Activated naive CD8-positive, alpha-beta T cell treated with anti-CD3 and anti-CD28 coated beads, Interleukin-2, amount 10 ng/mL, durations not matched to agents 7 days and 5 days (primary cell): ENCODE results near the gene FAM200A. TPM values are rescaled to one million over a fixed set of nuclear protein-coding genes. Genes with fewer than 3 reads are reported as not detected.
"Not testable (repeated sequence)": the region's sequence is repeated elsewhere in the genome, so short reads cannot be mapped to it uniquely, and the experiment has no call there.

Source experiments
- ATAC-seq: fragments of 150-1000 bp; cut with Tn5 transposase; one replicate; pipeline ENCODE4 v1.10.0; 2021; ENCODE audit warnings: low read depth, moderate library complexity
- POLR2A ChIA-PET: fragments of 350-600 bp; sonication (Branson Sonifier 250); formaldehyde crosslinking; loops from one replicate; lab custom pipeline; 2021; ENCODE audit warnings: antibody characterized with exemption; lab: Charles Lee
- DNase-seq: peaks from one replicate; pipeline ENCODE4 v3.0.0; 2021
- H3K27ac Mint-ChIP-seq: one replicate; pipeline ENCODE4 v1.8.0; 2022; ENCODE audit warnings: mild to moderate bottlenecking, mixed read lengths
- H3K27me3 Mint-ChIP-seq: one replicate; pipeline ENCODE4 v1.8.0; 2022; ENCODE audit warnings: mild to moderate bottlenecking, moderate library complexity, mixed read lengths
- H3K36me3 Mint-ChIP-seq: one replicate; pipeline ENCODE4 v1.8.0; 2021; ENCODE audit warnings: mild to moderate bottlenecking, mixed read lengths
- H3K4me1 Mint-ChIP-seq: one replicate; pipeline ENCODE4 v1.8.0; 2021; ENCODE audit warnings: mixed read lengths
- H3K4me3 Mint-ChIP-seq: one replicate; pipeline ENCODE4 v1.8.0; 2022; ENCODE audit warnings: mild to moderate bottlenecking, moderate library complexity, mixed read lengths
- H3K9me3 Mint-ChIP-seq: one replicate; pipeline ENCODE4 v1.8.0; 2021; ENCODE audit warnings: mixed read lengths
- total RNA-seq, 2 experiments: library from RNA; stranded (reverse); gene quantifications; one replicate each; pipeline ENCODE4 v1.2.3, GENCODE V29; 2021

FAM200A gene
- total RNA-seq, 2 experiments from 2014 or later = 6.9 to 7.3 TPM

- Mint-ChIP-seq H3K4me1 (peaks cover 29% of the 10 kb centered on the region), H3K27ac (peak overlapping the region; percentile 59), H3K9me3 (peaks cover 4% of the 10 kb centered on the region), H3K4me3 (peak overlapping the region; percentile 16), H3K36me3 (peaks cover 39% of the 10 kb centered on the region), H3K27me3 (no peaks in the 10 kb centered on the region)
- DNase-seq (no peak), ATAC-seq (no peak)
- POLR2A ChIA-PET = interaction anchor here (0.6 to 1.5 kb wide), 2 partner anchors 53 to 81 kb away, joined by 3 to 8 read pairs; partner anchors contain the start of gene ZNF394
Measured at GRCh38 chr7:99553039-99553438, 1.1 kb upstream of the FAM200A start.

GRCh38 chr7:99551334-99551733, 580 bp downstream of the FAM200A start:
- Mint-ChIP-seq H3K36me3 (peaks cover 41% of the 10 kb centered on the region), H3K4me1 (peaks cover 21% of the 10 kb centered on the region), H3K4me3 (peak overlapping the region; percentile 85), H3K9me3 (peaks cover 4% of the 10 kb centered on the region), H3K27me3 (no peaks in the 10 kb centered on the region), H3K27ac (peak overlapping the region; percentile 49)
- POLR2A ChIA-PET = interaction anchor here (0.6 to 2.9 kb wide), 5 partner anchors 12 to 80 kb away, joined by 3 to 22 read pairs (median 6); partner anchors contain the start of genes ZKSCAN5, ZNF394 and ZSCAN25
- DNase-seq = peak; percentile 37
- no peak for ATAC-seq

GRCh38 chr7:99549545-99549944, 2.4 kb downstream of the FAM200A start:
- not testable (repeated sequence) for ATAC-seq, H3K4me3 Mint-ChIP-seq, H3K27ac Mint-ChIP-seq, H3K27me3 Mint-ChIP-seq, DNase-seq, H3K9me3 Mint-ChIP-seq
- POLR2A ChIA-PET = interaction anchor here (1.6 kb wide), 1 partner anchor 9 kb away, joined by 5 read pairs; the partner anchor contains the start of gene ZNF655
- Mint-ChIP-seq H3K4me1 (peaks cover 17% of the 10 kb centered on the region), H3K36me3 (peaks cover 36% of the 10 kb centered on the region)

- H3K27me3 Mint-ChIP-seq = not testable (repeated sequence)
Measured at GRCh38 chr7:99545308-99545707, 6.6 kb downstream of the FAM200A start.

GRCh38 chr7:99543916-99544315, 8.0 kb downstream of the FAM200A start:
- ATAC-seq = no peak
- POLR2A ChIA-PET = interaction anchor here (0.6 to 0.7 kb wide), 3 partner anchors 10 to 624 kb away, joined by 3 to 6 read pairs (median 4); no protein-coding TSS in a partner anchor
- DNase-seq = no peak
- Mint-ChIP-seq H3K27me3 (no peaks in the 10 kb centered on the region), H3K36me3 (peaks cover 36% of the 10 kb centered on the region), H3K27ac (no peak overlapping the region), H3K9me3 (peaks cover 14% of the 10 kb centered on the region), H3K4me1 (peaks cover 1% of the 10 kb centered on the region), H3K4me3 (no peak overlapping the region)

More at GRCh38 chr7:99545308-99545707, 6.6 kb downstream of the FAM200A start:
- Mint-ChIP-seq H3K36me3 (peaks cover 44% of the 10 kb centered on the region), H3K9me3 (peaks cover 16% of the 10 kb centered on the region)
- POLR2A ChIA-PET = interaction anchor here (1.0 kb wide), 1 partner anchor 8 kb away, joined by 3 read pairs; no protein-coding TSS in a partner anchor
- not testable (repeated sequence) for H3K27ac Mint-ChIP-seq, H3K4me3 Mint-ChIP-seq, ATAC-seq, DNase-seq, H3K4me1 Mint-ChIP-seq

- no peak for ATAC-seq
- H3K4me3 Mint-ChIP-seq = no peak overlapping the region
- no peak for DNase-seq
- POLR2A ChIA-PET = no interaction called here
- H3K27me3 Mint-ChIP-seq = no peaks in the 10 kb centered on the region
- H3K9me3 Mint-ChIP-seq = peaks cover 15% of the 10 kb centered on the region
- peaks cover 31% of the 10 kb centered on the region for H3K36me3 Mint-ChIP-seq
- H3K27ac Mint-ChIP-seq = no peak overlapping the region
- peaks cover 1% of the 10 kb centered on the region for H3K4me1 Mint-ChIP-seq
Measured at GRCh38 chr7:99543081-99543671, 8.7 kb downstream of the FAM200A start.

GRCh38 chr7:99541212-99541611, 10.7 kb downstream of the FAM200A start:
- H3K9me3 Mint-ChIP-seq = peaks cover 24% of the 10 kb centered on the region
- H3K4me3 Mint-ChIP-seq = no peak overlapping the region
- H3K4me1 Mint-ChIP-seq = peaks cover 1% of the 10 kb centered on the region
- DNase-seq = no peak
- H3K27me3 Mint-ChIP-seq = no peaks in the 10 kb centered on the region
- ATAC-seq = no peak
- no peak overlapping the region for H3K27ac Mint-ChIP-seq
- POLR2A ChIA-PET = interaction anchor here (1.5 kb wide), 1 partner anchor 10 kb away, joined by 3 read pairs; no protein-coding TSS in a partner anchor
- peaks cover 21% of the 10 kb centered on the region for H3K36me3 Mint-ChIP-seq

- Mint-ChIP-seq H3K27ac (no peak overlapping the region), H3K9me3 (peaks cover 27% of the 10 kb centered on the region), H3K4me3 (no peak overlapping the region), H3K27me3 (no peaks in the 10 kb centered on the region), H3K4me1 (peaks cover 1% of the 10 kb centered on the region), H3K36me3 (peaks cover 21% of the 10 kb centered on the region)
- no peak for DNase-seq
- ATAC-seq = no peak
- POLR2A ChIA-PET = interaction anchor here (1.5 kb wide), 1 partner anchor 9 kb away, joined by 3 read pairs; no protein-coding TSS in a partner anchor
Measured at GRCh38 chr7:99540542-99540941, 11.4 kb downstream of the FAM200A start.

GRCh38 chr7:99539213-99539811, 12.6 kb downstream of the FAM200A start:
- Mint-ChIP-seq H3K36me3 (peaks cover 21% of the 10 kb centered on the region), H3K27me3 (no peaks in the 10 kb centered on the region), H3K4me1 (no peaks in the 10 kb centered on the region), H3K9me3 (peaks cover 28% of the 10 kb centered on the region), H3K27ac (no peak overlapping the region), H3K4me3 (no peak overlapping the region)
- no peak for ATAC-seq
- POLR2A ChIA-PET = interaction anchor here (1.5 kb wide), 1 partner anchor 8 kb away, joined by 3 read pairs; no protein-coding TSS in a partner anchor
- DNase-seq = no peak

- Mint-ChIP-seq H3K27me3 (no peaks in the 10 kb centered on the region), H3K4me1 (no peaks in the 10 kb centered on the region), H3K9me3 (peaks cover 39% of the 10 kb centered on the region), H3K4me3 (no peak overlapping the region), H3K27ac (no peak overlapping the region), H3K36me3 (peaks cover 40% of the 10 kb centered on the region)
- POLR2A ChIA-PET = no interaction called here
- DNase-seq (no peak), ATAC-seq (no peak)
Measured at GRCh38 chr7:99535667-99536066, 16.2 kb downstream of the FAM200A start.

GRCh38 chr7:99531354-99531765, 20.6 kb downstream of the FAM200A start:
- Mint-ChIP-seq H3K36me3 (peaks cover 76% of the 10 kb centered on the region), H3K27ac (no peak overlapping the region), H3K4me1 (no peaks in the 10 kb centered on the region), H3K27me3 (no peaks in the 10 kb centered on the region), H3K4me3 (no peak overlapping the region), H3K9me3 (peaks cover 42% of the 10 kb centered on the region)
- no peak for DNase-seq
- ATAC-seq = no peak
- POLR2A ChIA-PET = interaction anchor here (0.6 kb wide), 1 partner anchor 9 kb away, joined by 3 read pairs; no protein-coding TSS in a partner anchor

- POLR2A ChIA-PET = interaction anchor here (0.6 to 1.4 kb wide), 3 partner anchors 14 to 32 kb away, joined by 3 to 4 read pairs (median 3); partner anchors contain the start of gene ZNF655
- no peak for DNase-seq
- Mint-ChIP-seq H3K36me3 (peaks cover 62% of the 10 kb centered on the region), H3K9me3 (peaks cover 16% of the 10 kb centered on the region), H3K27ac (peak overlapping the region; percentile 14), H3K4me3 (no peak overlapping the region), H3K27me3 (no peaks in the 10 kb centered on the region), H3K4me1 (no peaks in the 10 kb centered on the region)
- ATAC-seq = peak; percentile 52
Measured at GRCh38 chr7:99525713-99526440, 26.0 kb downstream of the FAM200A start.

- H3K4me1 Mint-ChIP-seq = no peaks in the 10 kb centered on the region
- DNase-seq (no peak), ATAC-seq (no peak)
- no peak overlapping the region for H3K4me3 Mint-ChIP-seq
- H3K9me3 Mint-ChIP-seq = no peaks in the 10 kb centered on the region
- POLR2A ChIA-PET = interaction anchor here (1.4 kb wide), 1 partner anchor 17 kb away, joined by 5 read pairs; the partner anchor contains the start of gene ZKSCAN5
- H3K36me3 Mint-ChIP-seq = peaks cover 40% of the 10 kb centered on the region
- no peaks in the 10 kb centered on the region for H3K27me3 Mint-ChIP-seq
- H3K27ac Mint-ChIP-seq = no peak overlapping the region
Measured at GRCh38 chr7:99521399-99521798, 30.5 kb downstream of the FAM200A start.
